Cardiac fibroblast (primary cell): ENCODE measurements around the gene TMEM243.

Source experiments
- DNase-seq, 2 donors: peaks; one replicate each; pipeline versions ENCODE4 v3.0.0 to v3.0.0-alpha.2; 2010; ENCODE audit warnings: low read depth in 2 of 2
- H3K4me3 ChIP-seq, 2 donors: replicated peaks in 1 of 2; 1 replicate in 1 of 2; 2 replicates in 1 of 2; pipeline ENCODE4 v1.5.1; 2011; ENCODE audit warnings: low read depth in 2 of 2, low read length in 2 of 2, mild to moderate bottlenecking in 2 of 2, moderate library complexity in 1 of 2
- CTCF ChIP-seq: IDR thresholded peaks from one replicate; pipeline ENCODE4 v1.5.1; 2011; ENCODE audit warnings: low read depth, mild to moderate bottlenecking, low read length, inconsistent platforms

Gene TMEM243

GRCh38 chr7:87146740-87147386 lies 72.7 kb downstream of the TMEM243 start:
- H3K4me3 ChIP-seq: no peak overlapping the region
- no peak for TF ChIP-seq CTCF
- no peak for DNase-seq
